ENCODE data around the gene ISCA2. TPM values are rescaled to one million over a fixed set of nuclear protein-coding genes. Genes with fewer than 3 reads are reported as not detected.

The ISCA2 gene
- total and polyA plus RNA-seq, 2 donors (not counting 1 experiment from before 2014, with no cell fraction given): 14.1 to 28.3 TPM

GRCh38 chr14:74456684-74457564, 36.6 kb upstream of the ISCA2 start:
- Histone ChIP-seq H3K27ac (ENCODE audit: low read length in 2 of 2) (no peak overlapping the region), H3K4me1 (ENCODE audit: control insufficient read depth in 2 of 2, insufficient read depth in 2 of 2, low read length in 2 of 2) (no peaks in the 10 kb centered on the region), H3K36me3 (replicated peaks in 1 of 2; ENCODE audit: control extremely low read depth in 1 of 2, control insufficient read depth in 1 of 2, extremely low read depth in 1 of 2, insufficient read depth in 2 of 2, low read length in 1 of 2) (no peaks in the 10 kb centered on the region), H3K9ac (ENCODE audit: low read length) (no peak overlapping the region), H3K79me2 (ENCODE audit: control insufficient read depth, insufficient read depth, low read length) (no peaks in the 10 kb centered on the region), H3K27me3 (replicated peaks in 1 of 4; ENCODE audit: control extremely low read depth in 1 of 4, control insufficient read depth in 3 of 4, insufficient read depth in 4 of 4, low read length in 3 of 4) (no peaks in the 10 kb centered on the region), H3K4me3 (ENCODE audit: control extremely low read depth in 1 of 5, extremely low read depth in 1 of 5, insufficient read depth in 1 of 5, low read depth in 2 of 5, low read length in 4 of 5) (no peak overlapping the region), H3K9me3 (ENCODE audit: control extremely low read depth in 1 of 3, control insufficient read depth in 2 of 3, insufficient read depth in 1 of 3, low read length in 2 of 3) (no peaks in the 10 kb centered on the region), H2AFZ (ENCODE audit: insufficient read depth, low read depth, low read length, poor library complexity, severe bottlenecking) (no peak overlapping the region), H4K20me1 (ENCODE audit: control insufficient read depth, insufficient read depth, low read length, poor library complexity, severe bottlenecking) (no peaks in the 10 kb centered on the region), H3K4me2 (replicated peaks; ENCODE audit: low read depth, low read length, poor library complexity, severe bottlenecking) (no peak overlapping the region)
- H3K4me1 Mint-ChIP-seq: no peaks in the 10 kb centered on the region
- no peak overlapping the region for H3K4me3 Mint-ChIP-seq
- DNase-seq (no peak), ATAC-seq (ENCODE audit: low read depth) (no peak)
- WGBS (ENCODE audit: insufficient coverage): 89% methylated on average over 17 of the region's 17 CpGs
- CTCF ChIA-PET: interaction anchor here (1.1 to 1.4 kb wide), 2 partner anchors 17 to 22 kb away, joined by 3 read pairs; no protein-coding TSS in a partner anchor
- POLR2A ChIA-PET: no interaction called here
- TF ChIP-seq EZH2 (IDR thresholded peaks at IDR 0.05; ENCODE audit: borderline replicate concordance, insufficient read depth, low read depth, low read length, poor library complexity, severe bottlenecking) (no peak), CTCF (IDR thresholded peaks at IDR 0.05) (no peak)
- H3K27ac Mint-ChIP-seq: no peak overlapping the region
- H3K9me3 Mint-ChIP-seq (ENCODE audit: insufficient read depth): peaks cover 2% of the 10 kb centered on the region
- intact Hi-C loops (cut with micrococcal nuclease): no loop called here
- peaks cover 25% of the 10 kb centered on the region for H3K27me3 Mint-ChIP-seq

- CTCF ChIA-PET: interaction anchor here (0.6 to 1.4 kb wide), 4 partner anchors 17 to 96 kb away, joined by 3 read pairs; no protein-coding TSS in a partner anchor
- Mint-ChIP-seq H3K27ac (no peak overlapping the region), H3K9me3 (ENCODE audit: insufficient read depth) (peaks cover under 1% of the 10 kb centered on the region), H3K27me3 (peaks cover 25% of the 10 kb centered on the region), H3K4me3 (no peak overlapping the region), H3K4me1 (no peaks in the 10 kb centered on the region)
- WGBS (ENCODE audit: insufficient coverage): 92% methylated on average over 2 of the region's 4 CpGs
- no peak overlapping the region for H3K9ac ChIP-seq (ENCODE audit: low read length)
- POLR2A ChIA-PET: no interaction called here
- no peaks in the 10 kb centered on the region for H3K79me2 ChIP-seq (ENCODE audit: control insufficient read depth, insufficient read depth, low read length)
- H3K4me3 ChIP-seq (ENCODE audit: control extremely low read depth in 1 of 5, extremely low read depth in 1 of 5, insufficient read depth in 1 of 5, low read depth in 2 of 5, low read length in 4 of 5): no peak overlapping the region
- no peak overlapping the region for H2AFZ ChIP-seq (ENCODE audit: insufficient read depth, low read depth, low read length, poor library complexity, severe bottlenecking)
- no peak overlapping the region for H3K27ac ChIP-seq (ENCODE audit: low read length in 2 of 2)
- no peaks in the 10 kb centered on the region for H3K27me3 ChIP-seq (replicated peaks in 1 of 4; ENCODE audit: control extremely low read depth in 1 of 4, control insufficient read depth in 3 of 4, insufficient read depth in 4 of 4, low read length in 3 of 4)
- no peak for TF ChIP-seq EZH2 (IDR thresholded peaks at IDR 0.05; ENCODE audit: borderline replicate concordance, insufficient read depth, low read depth, low read length, poor library complexity, severe bottlenecking)
- TF ChIP-seq CTCF (IDR thresholded peaks at IDR 0.05): no peak
- intact Hi-C loops (cut with micrococcal nuclease): no loop called here
- no peaks in the 10 kb centered on the region for H3K9me3 ChIP-seq (ENCODE audit: control extremely low read depth in 1 of 3, control insufficient read depth in 2 of 3, insufficient read depth in 1 of 3, low read length in 2 of 3)
- H3K4me2 ChIP-seq (replicated peaks; ENCODE audit: low read depth, low read length, poor library complexity, severe bottlenecking): no peak overlapping the region
- no peaks in the 10 kb centered on the region for H4K20me1 ChIP-seq (ENCODE audit: control insufficient read depth, insufficient read depth, low read length, poor library complexity, severe bottlenecking)
- ATAC-seq (ENCODE audit: low read depth): no peak
- no peak for DNase-seq
- H3K36me3 ChIP-seq (replicated peaks in 1 of 2; ENCODE audit: control extremely low read depth in 1 of 2, control insufficient read depth in 1 of 2, extremely low read depth in 1 of 2, insufficient read depth in 2 of 2, low read length in 1 of 2): no peaks in the 10 kb centered on the region
- no peaks in the 10 kb centered on the region for H3K4me1 ChIP-seq (ENCODE audit: control insufficient read depth in 2 of 2, insufficient read depth in 2 of 2, low read length in 2 of 2)
These were observed 36.0 kb upstream of the ISCA2 start for GRCh38 chr14:74457565-74457895.
